HepG2 (cell line): ENCODE data around the gene AKT3. TPM values are rescaled to one million over a fixed set of nuclear protein-coding genes. Genes with fewer than 3 reads are reported as not detected.

Experiments
- HDAC6 ChIP-seq: fragments of 200-600 bp; sonication (generic); IDR thresholded peaks from 2 replicates; pipeline ENCODE4 v1.7.0; 2017; ENCODE audit warnings: mild to moderate bottlenecking, antibody characterized with exemption, low read length, low read depth
- KLF16 ChIP-seq, 2 experiments: sonication (generic) in 1 of 2; formaldehyde crosslinking in 1 of 2; IDR thresholded peaks; 2 replicates each; pipeline versions ENCODE4 v1.6.1 to v1.8.0; 2016 to 2023; ENCODE audit warnings: missing genetic modification reagents in 2 of 2, missing compliant biosample characterization in 1 of 2
- MZF1 ChIP-seq: sonication (generic); formaldehyde crosslinking; IDR thresholded peaks from 2 replicates; pipeline ENCODE4 v1.8.1; 2023; ENCODE audit warnings: mild to moderate bottlenecking, missing genetic modification reagents, borderline replicate concordance
- PBX2 ChIP-seq: IDR thresholded peaks from 2 replicates; pipeline ENCODE4 v1.6.1; 2016; ENCODE audit warnings: control low read depth
- PHB2 ChIP-seq: fragments of 450-650 bp; IDR thresholded peaks from 2 replicates; pipeline ENCODE4 v1.6.1; 2018; ENCODE audit not compliant: partially characterized antibody
- SOX6 ChIP-seq, 2 experiments: fragments of 450-650 bp in 1 of 2; sonication (generic) in 1 of 2; formaldehyde crosslinking in 1 of 2; IDR thresholded peaks; 2 replicates each; pipeline versions ENCODE4 v1.4.0 to v1.6.1; 2017 to 2020; ENCODE audit warnings: antibody characterized with exemption in 1 of 2, mild to moderate bottlenecking in 1 of 2, missing genetic modification reagents in 1 of 2
- SP1 ChIP-seq, 2 experiments: fragments of 450-650 bp in 1 of 2; sonication (generic) in 1 of 2; formaldehyde crosslinking in 1 of 2; IDR thresholded peaks; 2 replicates each; pipeline versions ENCODE4 v1.4.0 to v1.6.1; 2016 to 2020; ENCODE audit warnings: missing genetic modification reagents in 1 of 2
- ZBED4 ChIP-seq: sonication (generic); formaldehyde crosslinking; IDR thresholded peaks from 2 replicates; pipeline ENCODE4 v1.4.0; 2020; ENCODE audit warnings: missing genetic modification reagents, borderline replicate concordance
- ZNF18 ChIP-seq: sonication (generic); formaldehyde crosslinking; IDR thresholded peaks from 2 replicates; pipeline ENCODE4 v1.8.0; 2022; ENCODE audit warnings: mild to moderate bottlenecking, missing genetic modification reagents; ENCODE audit not compliant: insufficient replicate concordance
- ZNF850 ChIP-seq: sonication (generic); formaldehyde crosslinking; conservative IDR thresholded peaks from 2 replicates; pipeline ENCODE4 v1.9.0; 2021; ENCODE audit warnings: mild to moderate bottlenecking, missing genetic modification reagents
- polyA plus RNA-seq, 8 experiments: library from polyadenylated mRNA; depleted of rRNA in 3 of 8; stranded (reverse) in 7 of 8; unstranded in 1 of 8; fragments of >200 nt; fragmentation: Illumina TruSeq in 4 of 8; extraction: Trizol in 4 of 8; gene quantifications; 2 replicates each; pipeline versions ENCODE4 v1.2.1 to v1.2.3, GENCODE V29; 2011 to 2016; ENCODE audit warnings: low read depth in 4 of 8, missing spikeins in 1 of 8, mixed read lengths in 1 of 8; ENCODE audit not compliant: insufficient read depth in 1 of 8
- total RNA-seq, 5 experiments: library from RNA; depleted of rRNA; stranded (reverse); fragments of >200 nt; fragmentation: Illumina TruSeq; extraction: Trizol; gene quantifications; 2 replicates each; pipeline ENCODE4 v1.2.3, GENCODE V29; 2016; ENCODE audit warnings: low read depth in 1 of 5
- TF ChIP-seq, protein P1 (sequence below): sonication (generic); formaldehyde crosslinking; IDR thresholded peaks from 2 replicates; pipeline ENCODE4 v1.4.0; 2020; ENCODE audit warnings: mild to moderate bottlenecking, missing genetic modification reagents

Gene AKT3
- total and polyA plus RNA-seq, 2 of the 13 experiments (the other 11 are each of a cell fraction or from before 2014, with no cell fraction given), result 0.07 TPM

DNA sequence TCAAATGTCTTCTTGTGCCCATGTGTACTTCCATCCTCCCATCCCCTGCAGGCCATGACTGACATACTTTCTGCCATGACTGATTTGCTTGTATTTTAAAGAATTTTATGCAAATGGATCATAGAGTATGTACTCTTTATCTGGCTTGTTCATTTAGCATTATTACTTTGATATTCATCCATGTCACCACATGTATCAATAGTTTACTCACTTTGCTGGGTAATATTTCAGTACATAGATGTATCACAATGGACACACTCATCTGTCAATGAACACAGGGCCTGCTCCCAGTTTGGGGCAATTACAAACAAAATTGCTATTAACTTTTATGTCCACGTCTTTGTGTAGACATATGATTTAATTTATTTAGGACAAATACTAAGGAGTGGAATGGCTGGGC is 335.1 kb downstream of the AKT3 start (continued):
- no peak for TF ChIP-seq ZNF18 (CRISPR knock-in tag)
- no peak for TF ChIP-seq ZBED4 (CRISPR knock-in tag)
- no peak for TF ChIP-seq ZNF850 (CRISPR knock-in tag)
- TF ChIP-seq, protein P1, sequence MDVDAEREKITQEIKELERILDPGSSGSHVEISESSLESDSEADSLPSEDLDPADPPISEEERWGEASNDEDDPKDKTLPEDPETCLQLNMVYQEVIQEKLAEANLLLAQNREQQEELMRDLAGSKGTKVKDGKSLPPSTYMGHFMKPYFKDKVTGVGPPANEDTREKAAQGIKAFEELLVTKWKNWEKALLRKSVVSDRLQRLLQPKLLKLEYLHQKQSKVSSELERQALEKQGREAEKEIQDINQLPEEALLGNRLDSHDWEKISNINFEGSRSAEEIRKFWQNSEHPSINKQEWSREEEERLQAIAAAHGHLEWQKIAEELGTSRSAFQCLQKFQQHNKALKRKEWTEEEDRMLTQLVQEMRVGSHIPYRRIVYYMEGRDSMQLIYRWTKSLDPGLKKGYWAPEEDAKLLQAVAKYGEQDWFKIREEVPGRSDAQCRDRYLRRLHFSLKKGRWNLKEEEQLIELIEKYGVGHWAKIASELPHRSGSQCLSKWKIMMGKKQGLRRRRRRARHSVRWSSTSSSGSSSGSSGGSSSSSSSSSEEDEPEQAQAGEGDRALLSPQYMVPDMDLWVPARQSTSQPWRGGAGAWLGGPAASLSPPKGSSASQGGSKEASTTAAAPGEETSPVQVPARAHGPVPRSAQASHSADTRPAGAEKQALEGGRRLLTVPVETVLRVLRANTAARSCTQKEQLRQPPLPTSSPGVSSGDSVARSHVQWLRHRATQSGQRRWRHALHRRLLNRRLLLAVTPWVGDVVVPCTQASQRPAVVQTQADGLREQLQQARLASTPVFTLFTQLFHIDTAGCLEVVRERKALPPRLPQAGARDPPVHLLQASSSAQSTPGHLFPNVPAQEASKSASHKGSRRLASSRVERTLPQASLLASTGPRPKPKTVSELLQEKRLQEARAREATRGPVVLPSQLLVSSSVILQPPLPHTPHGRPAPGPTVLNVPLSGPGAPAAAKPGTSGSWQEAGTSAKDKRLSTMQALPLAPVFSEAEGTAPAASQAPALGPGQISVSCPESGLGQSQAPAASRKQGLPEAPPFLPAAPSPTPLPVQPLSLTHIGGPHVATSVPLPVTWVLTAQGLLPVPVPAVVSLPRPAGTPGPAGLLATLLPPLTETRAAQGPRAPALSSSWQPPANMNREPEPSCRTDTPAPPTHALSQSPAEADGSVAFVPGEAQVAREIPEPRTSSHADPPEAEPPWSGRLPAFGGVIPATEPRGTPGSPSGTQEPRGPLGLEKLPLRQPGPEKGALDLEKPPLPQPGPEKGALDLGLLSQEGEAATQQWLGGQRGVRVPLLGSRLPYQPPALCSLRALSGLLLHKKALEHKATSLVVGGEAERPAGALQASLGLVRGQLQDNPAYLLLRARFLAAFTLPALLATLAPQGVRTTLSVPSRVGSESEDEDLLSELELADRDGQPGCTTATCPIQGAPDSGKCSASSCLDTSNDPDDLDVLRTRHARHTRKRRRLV, result no peak
- TF ChIP-seq PHB2, result no peak
- TF ChIP-seq MZF1, result no peak
- TF ChIP-seq HDAC6, result no peak
- TF ChIP-seq SOX6 (IDR thresholded peaks at IDR 0.05), result no peak
- TF ChIP-seq SOX6 (CRISPR knock-in tag; IDR thresholded peaks at IDR 0.05), result no peak
- no peak for TF ChIP-seq SP1 (IDR thresholded peaks at IDR 0.05)
- no peak for TF ChIP-seq SP1 (CRISPR knock-in tag; IDR thresholded peaks at IDR 0.05)
- no peak for TF ChIP-seq PBX2 (CRISPR knock-in tag)
- no peak for TF ChIP-seq KLF16 (CRISPR knock-in tag; IDR thresholded peaks at IDR 0.05)
